DMS153 treated with DMSO at 0.1 percent for 48 hours (cell line): ENCODE measurements around the gene SIK1.

Experiments
- DNase-seq: peaks from one replicate; lab custom pipeline; 2025; ENCODE audit not compliant: unreplicated experiment; lab: John Stamatoyannopoulos, UW

Gene SIK1

GRCh38 chr21:43369124-43369523, 57.8 kb downstream of the SIK1 start:
- no peak for DNase-seq

- DNase-seq: no peak
These were observed 58.2 kb downstream of the SIK1 start for GRCh38 chr21:43368685-43369084.

GRCh38 chr21:43367859-43368258, 59.1 kb downstream of the SIK1 start:
- DNase-seq: no peak

GRCh38 chr21:43367296-43367695, 59.6 kb downstream of the SIK1 start:
- no peak for DNase-seq

- DNase-seq: no peak
These were observed 60.3 kb downstream of the SIK1 start for GRCh38 chr21:43366656-43367055.

GRCh38 chr21:43365611-43366426, 61.1 kb downstream of the SIK1 start:
- no peak for DNase-seq

GRCh38 chr21:43364851-43365424, 62.0 kb downstream of the SIK1 start:
- DNase-seq: peak; percentile 86
